OCI-LY3 (cell line): ENCODE measurements around the gene UBALD2.
A peak's percentile ranks its signal among the peaks of the same experiment; 100 is the strongest.

Source experiments
- H2AFZ ChIP-seq: fragments of 200-600, 300-600 bp; shearing (Covaris generic); 2 replicates; pipeline ENCODE4 v1.6.0; 2014; ENCODE audit warnings: antibody characterized with exemption, low read depth, low read length
- H3K27ac ChIP-seq: fragments of 200-600, 300-600 bp; sonication (generic); 2 replicates; pipeline ENCODE4 v1.5.1; 2014; ENCODE audit warnings: mild to moderate bottlenecking, low read length, moderate library complexity, mixed read lengths
- H3K27me3 ChIP-seq: fragments of 200-600, 300-600 bp; sonication (generic); 2 replicates; pipeline ENCODE4 v1.6.1; 2014; ENCODE audit warnings: low read depth, low read length, mixed read lengths
- H3K36me3 ChIP-seq: fragments of 200-600, 300-600 bp; sonication (generic); replicated peaks from 2 replicates; pipeline ENCODE3; 2014; ENCODE audit warnings: low read depth, low read length, mixed read lengths
- H3K4me1 ChIP-seq: fragments of 300-600, 200-600 bp; sonication (generic); 2 replicates; pipeline ENCODE4 v1.6.1; 2014; ENCODE audit warnings: low read length, mixed read lengths
- H3K4me2 ChIP-seq: fragments of 200-600, 300-600 bp; sonication (generic); 2 replicates; pipeline ENCODE4 v1.6.1; 2014; ENCODE audit warnings: low read length, mixed read lengths
- H3K4me3 ChIP-seq: fragments of 300-600, 200-600 bp; sonication (generic); 2 replicates; pipeline ENCODE4 v1.5.1; 2014; ENCODE audit warnings: antibody characterized with exemption, mild to moderate bottlenecking, low read length, moderate library complexity
- H3K79me2 ChIP-seq: fragments of 300-600, 200-600 bp; shearing (Covaris generic); 2 replicates; pipeline ENCODE4 v1.6.1; 2014; ENCODE audit warnings: mild to moderate bottlenecking, low read length, mixed read lengths
- H3K9ac ChIP-seq: fragments of 300-600, 200-600 bp; shearing (Covaris generic); 2 replicates; pipeline ENCODE4 v1.6.0; 2014; ENCODE audit warnings: mild to moderate bottlenecking, low read length, moderate library complexity
- H3K9me3 ChIP-seq: fragments of 200-600, 300-600 bp; shearing (Covaris generic); 2 replicates; pipeline ENCODE4 v1.6.1; 2014; ENCODE audit warnings: low read length, mixed read lengths; ENCODE audit not compliant: insufficient read depth
- H4K20me1 ChIP-seq: fragments of 200-600, 300-600 bp; sonication (generic); 2 replicates; pipeline ENCODE4 v1.6.1; 2016; ENCODE audit warnings: low read length, mixed read lengths; ENCODE audit not compliant: insufficient read depth
- EZH2phosphoT487 ChIP-seq: fragments of 200-600 bp; shearing (Covaris generic); IDR thresholded peaks from 2 replicates; pipeline ENCODE4 v1.6.1; 2018; ENCODE audit warnings: antibody characterized with exemption, mixed run types, low read depth
- TF ChIP-seq, protein P1 (sequence below): fragments of 200-600, 300-600 bp; sonication (generic); IDR thresholded peaks from 2 replicates; pipeline ENCODE4 v1.5.1; 2014; ENCODE audit warnings: antibody characterized with exemption, low read length, low read depth

Gene UBALD2

DNA sequence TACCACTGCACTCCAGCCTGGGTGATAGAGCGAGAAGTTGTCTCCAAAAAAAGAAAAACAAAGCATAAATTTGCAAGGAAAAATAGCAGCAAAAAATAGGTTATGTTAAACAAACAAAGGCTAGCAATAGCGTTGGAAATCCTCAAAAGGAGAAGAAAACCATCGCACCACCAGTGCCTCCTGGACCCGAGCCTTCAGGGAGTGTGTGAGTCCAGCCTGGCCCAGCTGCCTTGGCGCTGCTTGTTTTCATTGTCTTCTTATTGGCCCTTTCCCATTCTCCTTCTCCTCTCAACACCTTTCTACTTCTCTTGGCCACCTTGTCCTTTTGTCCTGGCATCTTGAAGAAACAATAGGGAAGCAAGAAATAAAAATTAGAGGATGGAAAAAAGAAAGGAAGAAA lies 4.5 kb upstream of the UBALD2 start:
- no peaks in the 10 kb centered on the region for H3K9me3 ChIP-seq
- no peak overlapping the region for H3K27ac ChIP-seq
- H2AFZ ChIP-seq: no peak overlapping the region
- H3K36me3 ChIP-seq: peaks cover under 1% of the 10 kb centered on the region
- H4K20me1 ChIP-seq: no peaks in the 10 kb centered on the region
- H3K79me2 ChIP-seq: peaks cover 13% of the 10 kb centered on the region
- no peak overlapping the region for H3K4me3 ChIP-seq
- H3K4me1 ChIP-seq: peaks cover 37% of the 10 kb centered on the region
- no peak overlapping the region for H3K9ac ChIP-seq
- H3K27me3 ChIP-seq: no peaks in the 10 kb centered on the region
- H3K4me2 ChIP-seq: no peak overlapping the region
- TF ChIP-seq, protein P1, sequence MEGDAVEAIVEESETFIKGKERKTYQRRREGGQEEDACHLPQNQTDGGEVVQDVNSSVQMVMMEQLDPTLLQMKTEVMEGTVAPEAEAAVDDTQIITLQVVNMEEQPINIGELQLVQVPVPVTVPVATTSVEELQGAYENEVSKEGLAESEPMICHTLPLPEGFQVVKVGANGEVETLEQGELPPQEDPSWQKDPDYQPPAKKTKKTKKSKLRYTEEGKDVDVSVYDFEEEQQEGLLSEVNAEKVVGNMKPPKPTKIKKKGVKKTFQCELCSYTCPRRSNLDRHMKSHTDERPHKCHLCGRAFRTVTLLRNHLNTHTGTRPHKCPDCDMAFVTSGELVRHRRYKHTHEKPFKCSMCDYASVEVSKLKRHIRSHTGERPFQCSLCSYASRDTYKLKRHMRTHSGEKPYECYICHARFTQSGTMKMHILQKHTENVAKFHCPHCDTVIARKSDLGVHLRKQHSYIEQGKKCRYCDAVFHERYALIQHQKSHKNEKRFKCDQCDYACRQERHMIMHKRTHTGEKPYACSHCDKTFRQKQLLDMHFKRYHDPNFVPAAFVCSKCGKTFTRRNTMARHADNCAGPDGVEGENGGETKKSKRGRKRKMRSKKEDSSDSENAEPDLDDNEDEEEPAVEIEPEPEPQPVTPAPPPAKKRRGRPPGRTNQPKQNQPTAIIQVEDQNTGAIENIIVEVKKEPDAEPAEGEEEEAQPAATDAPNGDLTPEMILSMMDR: no peak
- TF ChIP-seq EZH2phosphoT487: no peak

DNA sequence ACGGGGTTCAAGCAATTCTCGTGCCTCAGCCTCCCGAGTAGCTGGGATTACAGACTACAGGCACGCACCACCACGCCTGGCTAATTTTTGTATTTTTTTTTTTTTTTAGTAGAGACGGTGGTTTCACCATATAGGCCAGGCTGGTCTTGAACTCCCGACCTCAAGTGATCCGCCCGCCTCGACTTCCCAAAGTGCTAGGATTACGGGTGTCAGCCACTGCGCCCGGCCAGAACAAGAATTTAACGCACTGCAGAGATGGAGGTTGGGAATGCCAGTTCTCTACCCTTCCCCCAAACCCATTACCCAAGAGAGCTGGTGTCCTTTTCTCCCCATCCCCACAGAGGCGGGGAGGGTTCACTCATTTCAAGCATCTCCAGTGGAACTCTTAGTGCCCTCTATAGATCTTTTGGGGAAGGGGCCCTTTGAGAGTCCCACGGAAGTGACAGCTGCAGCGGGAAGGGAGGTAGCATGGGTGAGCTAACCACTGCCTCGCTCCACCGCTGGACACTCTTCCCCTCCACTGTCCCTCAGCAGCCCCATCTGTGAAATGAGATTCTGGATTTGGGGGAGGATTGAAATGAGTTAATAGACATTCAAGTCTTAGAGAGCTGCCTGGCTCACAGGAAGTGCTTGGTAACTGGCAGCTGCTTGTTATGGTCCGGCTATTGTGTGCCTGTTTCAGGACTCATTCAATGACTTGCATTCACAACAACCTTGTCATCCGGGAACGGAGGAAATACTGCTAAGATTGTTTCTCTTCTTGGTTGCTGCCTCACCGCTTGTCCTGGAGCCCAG lies 3.5 kb upstream of the UBALD2 start:
- peaks cover 23% of the 10 kb centered on the region for H3K79me2 ChIP-seq
- H3K4me3 ChIP-seq: peak overlapping the region; percentile 66
- H4K20me1 ChIP-seq: no peaks in the 10 kb centered on the region; the same call in 1 of the 2 replicates
- peaks cover 37% of the 10 kb centered on the region for H3K4me1 ChIP-seq
- peaks cover 10% of the 10 kb centered on the region for H3K36me3 ChIP-seq
- peak overlapping the region; percentile 76 for H3K9ac ChIP-seq
- no peak for TF ChIP-seq EZH2phosphoT487
- TF ChIP-seq, protein P1: peak; percentile 38
- peak overlapping the region; percentile 95 for H2AFZ ChIP-seq
- H3K27ac ChIP-seq: peak overlapping the region; percentile 94
- H3K27me3 ChIP-seq: no peaks in the 10 kb centered on the region
- H3K9me3 ChIP-seq: no peaks in the 10 kb centered on the region
- H3K4me2 ChIP-seq: peak overlapping the region; percentile 82

DNA sequence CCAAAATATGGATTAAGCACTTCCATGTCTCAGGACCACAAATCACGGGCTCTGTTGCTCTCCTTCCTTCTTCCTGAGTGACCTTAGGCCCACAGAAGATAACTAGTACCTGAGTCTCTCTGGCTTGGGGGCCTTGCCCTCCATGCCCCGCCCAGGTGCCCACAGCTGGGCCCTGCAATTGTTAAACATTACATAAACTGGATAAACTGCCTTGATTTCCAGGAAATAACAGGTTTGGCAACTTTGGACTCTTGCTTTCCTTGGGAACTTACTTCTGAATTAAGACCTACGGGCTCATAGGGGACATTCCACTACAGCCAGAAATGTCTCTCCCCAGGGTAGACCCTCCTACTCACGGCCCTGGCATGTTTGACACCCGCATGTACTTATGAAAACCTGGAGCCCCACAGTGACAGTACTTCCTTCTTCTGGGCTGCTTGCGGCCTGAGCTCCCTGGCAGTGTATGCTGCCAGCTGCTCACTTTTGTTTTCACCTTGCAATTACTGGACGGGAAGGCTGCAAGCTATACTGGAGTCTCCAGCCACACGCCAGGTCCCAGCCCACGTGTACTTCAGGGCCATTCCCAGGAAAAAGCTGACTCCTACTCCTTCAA lies 2.3 kb upstream of the UBALD2 start:
- Histone ChIP-seq H3K27ac (peak overlapping the region; percentile 94), H3K4me2 (peak overlapping the region; percentile 82)

DNA sequence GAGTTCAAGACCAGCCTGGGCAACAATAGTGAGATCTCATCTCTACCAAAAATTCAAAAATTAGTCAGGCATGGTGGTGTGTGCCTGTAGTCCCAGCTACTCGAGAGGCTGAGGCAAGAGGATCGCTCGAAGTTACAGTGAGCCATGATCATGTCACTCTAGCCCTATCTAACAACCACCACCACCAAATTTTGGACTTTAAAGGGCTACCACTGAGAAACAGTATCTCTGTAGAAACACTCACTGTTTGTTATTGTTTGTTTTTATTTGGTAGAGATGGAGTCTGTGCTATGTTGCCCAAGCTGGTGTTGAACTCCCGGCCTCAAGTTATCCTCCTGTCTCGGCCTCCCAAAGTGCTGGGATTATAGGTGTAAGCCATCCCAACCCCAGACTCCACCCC lies 1.3 kb upstream of the UBALD2 start:
- Histone ChIP-seq H3K4me1 (peaks cover 50% of the 10 kb centered on the region), H3K27ac (peak overlapping the region; percentile 94), H3K4me2 (peak overlapping the region; percentile 82), H3K27me3 (no peaks in the 10 kb centered on the region), H2AFZ (no peak overlapping the region), H3K36me3 (peaks cover 26% of the 10 kb centered on the region), H3K9ac (peak overlapping the region; percentile 76), H3K79me2 (peaks cover 46% of the 10 kb centered on the region), H3K9me3 (no peaks in the 10 kb centered on the region), H4K20me1 (no peaks in the 10 kb centered on the region; the same call in 1 of the 2 replicates), H3K4me3 (peak overlapping the region; percentile 66)
- no peak for TF ChIP-seq EZH2phosphoT487
- TF ChIP-seq, protein P1: no peak

More for the DNA sequence above, 2.3 kb upstream of the UBALD2 start:
- Histone ChIP-seq H3K4me1 (peaks cover 40% of the 10 kb centered on the region), H3K9me3 (no peaks in the 10 kb centered on the region), H2AFZ (no peak overlapping the region), H3K9ac (peak overlapping the region; percentile 76), H3K4me3 (peak overlapping the region; percentile 66), H3K36me3 (peaks cover 20% of the 10 kb centered on the region), H4K20me1 (no peaks in the 10 kb centered on the region; the same call in 1 of the 2 replicates), H3K27me3 (no peaks in the 10 kb centered on the region), H3K79me2 (peaks cover 35% of the 10 kb centered on the region)
- TF ChIP-seq, protein P1: no peak
- TF ChIP-seq EZH2phosphoT487: no peak
